ENCODE data around the gene CYP4A22.
"Not testable (repeated sequence)": the region's sequence is repeated elsewhere in the genome, so short reads cannot be mapped to it uniquely, and the experiment has no call there.

CYP4A22 gene, protein sequence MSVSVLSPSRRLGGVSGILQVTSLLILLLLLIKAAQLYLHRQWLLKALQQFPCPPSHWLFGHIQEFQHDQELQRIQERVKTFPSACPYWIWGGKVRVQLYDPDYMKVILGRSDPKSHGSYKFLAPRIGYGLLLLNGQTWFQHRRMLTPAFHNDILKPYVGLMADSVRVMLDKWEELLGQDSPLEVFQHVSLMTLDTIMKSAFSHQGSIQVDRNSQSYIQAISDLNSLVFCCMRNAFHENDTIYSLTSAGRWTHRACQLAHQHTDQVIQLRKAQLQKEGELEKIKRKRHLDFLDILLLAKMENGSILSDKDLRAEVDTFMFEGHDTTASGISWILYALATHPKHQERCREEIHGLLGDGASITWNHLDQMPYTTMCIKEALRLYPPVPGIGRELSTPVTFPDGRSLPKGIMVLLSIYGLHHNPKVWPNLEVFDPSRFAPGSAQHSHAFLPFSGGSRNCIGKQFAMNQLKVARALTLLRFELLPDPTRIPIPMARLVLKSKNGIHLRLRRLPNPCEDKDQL

DNA sequence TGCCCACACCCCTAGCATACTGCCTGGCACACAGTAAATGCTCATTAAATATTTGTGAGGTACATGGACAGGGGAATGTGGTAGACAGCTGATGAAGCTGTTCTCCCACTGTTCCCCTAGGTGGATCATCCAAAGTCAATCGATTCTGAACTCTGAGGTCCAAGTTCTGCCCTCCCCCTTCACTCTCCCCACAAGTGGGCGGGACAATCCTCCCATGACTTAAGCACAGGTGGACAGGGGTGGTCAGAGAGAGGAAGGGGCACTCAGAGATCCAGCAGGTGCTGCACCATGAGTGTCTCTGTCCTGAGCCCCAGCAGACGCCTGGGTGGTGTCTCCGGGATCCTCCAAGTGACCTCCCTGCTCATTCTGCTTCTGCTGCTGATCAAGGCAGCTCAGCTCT is at the start of gene CYP4A22:
Gene CYP4A22, plus strand, starts transcription at position 244 of the 400 bp plus-strand sequence. Its CDS starts 45 bp downstream, at position 289.
- no peak for DNase-seq

DNA sequence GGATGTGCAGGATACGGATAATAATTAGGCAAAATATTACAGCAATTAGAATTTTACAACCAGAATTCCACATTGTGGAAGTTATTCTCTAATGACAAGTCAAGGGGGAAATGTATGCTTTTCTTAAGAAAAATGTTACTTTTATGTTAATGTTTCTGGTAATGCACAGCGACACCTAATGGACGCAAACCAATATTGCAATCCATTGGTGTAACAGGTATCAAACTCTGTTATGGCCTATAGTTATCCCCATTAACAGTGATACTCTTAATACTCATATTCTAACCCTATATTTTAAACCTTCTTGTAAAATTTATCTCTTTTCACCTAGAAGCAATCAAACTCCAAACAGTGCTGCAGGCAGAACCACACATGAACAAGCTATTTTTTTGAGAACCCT is 47.9 kb upstream of the CYP4A22 start:
- not testable (repeated sequence) for DNase-seq

DNA sequence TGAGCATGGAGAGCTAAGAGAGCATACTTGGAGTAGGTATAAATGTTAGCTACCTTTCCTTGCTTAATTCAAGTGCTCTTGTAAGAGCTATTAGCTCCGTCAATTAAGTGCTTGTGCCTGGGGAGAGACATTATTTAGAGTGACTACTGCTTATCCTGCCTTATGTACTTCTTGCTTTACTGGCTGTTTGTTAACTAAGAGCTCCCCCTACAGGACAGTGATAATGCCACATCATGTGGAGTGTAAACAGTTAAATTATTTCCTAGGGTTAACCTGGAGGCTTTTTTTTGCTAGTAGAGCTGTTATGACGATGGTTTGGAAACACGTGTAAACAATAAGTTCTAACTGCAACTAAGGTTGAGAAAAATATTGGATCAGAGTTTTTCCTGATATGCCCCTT is 45.8 kb upstream of the CYP4A22 start:
- not testable (repeated sequence) for DNase-seq

DNA sequence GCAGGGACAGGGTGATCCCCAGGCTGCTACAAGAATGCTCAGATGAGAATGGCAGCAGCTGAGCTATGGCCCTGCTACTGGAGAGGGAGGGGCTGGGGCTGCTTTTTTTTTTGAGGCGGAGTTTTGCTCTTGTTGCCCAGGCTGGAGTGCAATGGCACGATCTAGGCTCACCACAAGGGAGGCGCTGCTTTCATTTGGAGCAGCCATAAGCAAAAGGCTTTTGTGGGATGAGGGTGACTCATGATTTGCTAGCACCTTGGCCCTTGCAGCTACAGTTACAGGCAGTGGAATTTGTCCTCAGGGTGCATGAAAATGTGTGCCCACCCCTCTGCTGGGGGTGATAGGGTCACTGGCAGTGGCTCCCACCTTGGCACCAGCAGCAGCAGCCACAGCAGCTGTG is 32.4 kb upstream of the CYP4A22 start:
- no peak for DNase-seq

DNA sequence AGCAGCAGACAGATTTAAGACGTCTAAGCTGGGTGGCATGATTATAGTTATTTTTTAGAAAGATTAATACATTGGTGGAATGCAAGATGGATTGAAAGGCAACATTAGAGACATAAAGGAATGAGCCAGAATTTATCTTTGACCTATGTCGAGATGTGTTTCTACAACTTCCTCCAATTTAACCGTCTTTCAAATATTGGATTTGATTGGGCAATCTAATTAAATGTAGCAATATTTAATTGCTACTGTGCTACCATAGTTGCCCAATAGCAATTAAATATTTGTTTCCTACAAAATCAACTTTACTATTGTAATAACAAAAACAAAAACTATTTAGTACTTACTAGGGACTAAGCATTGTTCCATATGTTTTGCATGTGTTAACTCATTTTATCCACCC is 30.4 kb upstream of the CYP4A22 start:
- DNase-seq, result no peak

DNA sequence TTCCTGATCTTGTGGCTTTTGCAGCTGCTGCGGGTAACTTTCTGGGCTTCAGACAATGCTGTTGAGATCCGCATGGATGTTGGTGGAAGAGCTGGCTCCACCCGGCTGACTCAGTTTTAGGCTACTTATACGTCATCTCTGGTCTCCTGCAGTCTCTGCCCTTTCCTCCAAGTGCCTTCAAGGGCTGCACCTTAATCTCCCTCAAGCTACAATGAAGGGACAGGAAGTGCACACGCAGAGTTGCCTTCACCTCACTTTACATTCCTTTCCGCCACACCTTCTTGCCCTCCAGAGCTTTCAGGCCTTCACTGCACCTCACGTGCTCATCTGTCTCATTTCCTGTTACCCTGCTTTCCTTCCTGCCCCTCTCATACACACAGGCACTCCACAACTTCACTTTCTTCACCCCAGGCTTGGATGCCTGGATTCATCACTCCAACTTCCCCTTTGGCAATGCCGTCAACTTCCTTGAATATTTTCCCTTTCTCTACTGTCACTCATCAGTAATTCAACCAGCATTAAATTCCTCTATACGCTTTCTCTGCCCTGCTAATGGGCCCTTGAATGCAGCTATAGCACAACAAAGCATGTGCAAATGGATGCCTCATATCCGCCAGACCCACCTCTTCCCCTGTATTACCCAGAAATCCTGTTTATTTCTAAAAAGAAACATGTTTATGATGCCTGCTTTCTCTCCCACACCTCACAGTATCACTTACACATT is 29.2 kb upstream of the CYP4A22 start:
- not testable (repeated sequence) for DNase-seq

DNA sequence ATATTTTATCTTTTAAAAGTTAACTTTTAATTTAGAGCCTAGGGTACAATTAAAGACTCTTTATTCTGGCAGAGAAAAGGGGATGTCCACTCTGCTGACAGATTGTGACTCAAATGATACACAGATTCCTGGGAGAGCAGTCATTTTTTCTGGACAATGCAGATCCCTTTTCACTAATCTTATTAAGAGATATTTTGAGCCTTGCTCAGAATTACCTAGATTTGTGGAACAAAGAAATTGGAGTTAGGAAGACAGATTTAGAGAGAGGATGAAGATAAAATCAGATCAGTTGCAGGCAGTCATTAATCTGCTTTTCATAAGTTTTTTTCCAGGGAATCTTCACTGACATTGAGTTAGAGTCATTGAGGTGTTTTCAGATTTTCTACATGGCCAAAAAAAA is 27.8 kb upstream of the CYP4A22 start:
- not testable (repeated sequence) for DNase-seq

GRCh38 chr1:47113178-47113577 is 24.1 kb upstream of the CYP4A22 start:
- DNase-seq, result no peak

- DNase-seq, result not testable (repeated sequence)
Observed at GRCh38 chr1:47121039-47121438, 16.2 kb upstream of the CYP4A22 start.

DNA sequence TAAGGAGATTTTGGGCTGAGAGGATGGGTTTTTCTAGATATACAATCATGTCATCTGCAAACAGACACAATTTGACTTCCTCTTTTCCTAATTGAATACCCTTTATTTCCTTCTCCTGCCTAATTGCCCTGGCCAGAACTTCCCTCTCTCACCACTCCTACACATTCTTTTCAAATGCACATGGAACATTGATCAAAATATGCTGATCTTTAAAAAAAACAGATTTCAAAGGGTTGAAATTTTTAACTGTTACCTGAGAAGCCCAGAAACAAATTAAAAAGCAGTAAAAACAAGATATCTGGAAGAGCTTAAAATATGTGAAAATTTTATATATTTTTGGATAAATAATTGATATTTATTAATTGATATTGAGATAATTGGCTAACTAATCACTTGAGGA is 12.4 kb upstream of the CYP4A22 start:
- not testable (repeated sequence) for DNase-seq

- DNase-seq, result not testable (repeated sequence)
Observed at GRCh38 chr1:47126997-47127396, 10.2 kb upstream of the CYP4A22 start.

- no peak for DNase-seq
Observed at GRCh38 chr1:47128221-47128620, 9.0 kb upstream of the CYP4A22 start.

DNA sequence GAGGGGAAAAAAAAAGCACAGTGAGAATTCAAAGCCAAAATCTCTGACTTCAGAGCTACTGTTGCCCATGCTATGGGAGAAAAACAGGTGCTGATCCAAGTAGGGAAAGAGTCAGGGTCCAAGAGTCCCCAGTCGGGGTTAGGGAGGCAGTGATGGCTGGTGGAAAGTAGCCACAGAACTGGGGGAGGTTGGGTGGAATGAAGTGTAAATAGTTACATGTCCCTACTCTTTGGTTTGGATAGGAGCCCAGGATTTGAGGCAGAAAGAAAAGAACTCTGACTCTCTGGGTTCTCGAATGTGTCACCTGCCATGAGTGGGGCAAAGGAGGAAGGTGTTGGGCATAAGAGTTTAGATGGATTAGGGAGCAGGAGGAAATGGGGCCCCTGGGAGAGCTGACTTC is 8.4 kb upstream of the CYP4A22 start:
- not testable (repeated sequence) for DNase-seq

GRCh38 chr1:47129489-47130230 is 7.6 kb upstream of the CYP4A22 start:
- not testable (repeated sequence) for DNase-seq

GRCh38 chr1:47132665-47133064 is 4.6 kb upstream of the CYP4A22 start:
- DNase-seq, result not testable (repeated sequence)

DNA sequence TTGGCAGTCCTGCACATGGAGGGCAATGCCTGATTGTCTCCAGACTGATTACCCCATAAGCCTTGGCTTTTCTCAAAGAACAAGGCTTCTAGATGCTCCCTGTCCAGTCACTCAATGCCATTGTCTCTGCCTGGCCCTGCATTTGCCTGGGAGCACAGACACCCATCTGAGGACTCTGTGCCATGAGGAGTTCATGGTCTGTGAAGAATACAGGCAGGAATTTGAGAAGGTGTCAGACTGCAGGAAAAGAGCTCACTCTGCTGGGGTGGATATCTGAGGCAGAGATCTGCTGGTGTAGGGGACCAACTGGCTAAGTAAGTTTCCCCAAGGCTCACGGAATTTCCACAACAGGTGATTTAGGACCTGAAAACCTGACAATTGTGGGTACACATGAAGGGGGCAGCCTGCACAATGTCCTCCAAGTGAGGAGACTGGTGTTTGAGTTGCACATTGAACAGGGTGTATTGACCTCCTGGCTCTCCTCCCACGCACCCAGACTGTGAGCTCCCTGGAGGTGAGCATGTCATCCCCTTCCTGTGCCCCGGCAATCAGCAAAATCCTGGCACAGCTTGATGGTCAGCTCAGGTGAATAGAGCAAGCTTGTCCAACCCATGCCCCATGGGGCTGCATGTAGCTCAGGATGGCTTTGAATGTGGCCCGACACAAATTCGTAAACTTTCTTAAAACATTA is 829 bp downstream of the CYP4A22 start:
- DNase-seq, result no peak

DNA sequence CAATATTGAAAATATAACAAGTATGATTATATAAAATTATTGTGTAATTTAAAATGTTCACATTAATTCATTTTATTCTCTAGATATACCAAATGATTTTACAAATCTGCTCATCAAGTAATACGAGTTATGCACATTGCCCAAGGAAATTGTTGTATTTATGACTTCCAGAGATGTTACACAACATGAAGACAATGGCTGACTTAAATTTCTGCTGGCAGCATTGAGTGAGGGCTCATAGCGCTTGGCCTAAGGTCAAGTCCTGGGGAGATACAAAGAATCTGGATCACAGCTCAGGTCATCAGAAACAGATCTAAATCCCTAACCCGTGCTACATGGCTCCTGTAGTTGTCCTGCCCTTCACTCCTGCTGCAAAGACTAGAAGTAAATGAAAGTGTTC is 3.1 kb downstream of the CYP4A22 start:
- DNase-seq, result not testable (repeated sequence)

DNA sequence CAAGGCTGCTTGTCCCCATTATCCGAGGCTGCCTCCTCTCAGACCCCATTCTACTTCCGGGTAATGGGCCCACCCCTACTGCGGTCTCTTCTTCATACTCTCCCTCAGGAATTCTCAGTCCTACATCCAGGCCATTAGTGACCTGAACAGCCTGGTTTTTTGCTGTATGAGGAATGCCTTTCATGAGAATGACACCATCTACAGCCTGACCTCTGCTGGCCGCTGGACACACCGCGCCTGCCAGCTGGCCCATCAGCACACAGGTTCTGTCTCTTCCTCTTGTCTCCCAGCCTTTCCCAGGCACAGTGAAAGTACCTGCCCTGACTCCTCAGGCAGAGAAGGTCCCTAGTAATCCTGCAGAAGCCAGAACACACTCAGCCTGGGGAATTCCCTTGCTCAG is 6.4 kb downstream of the CYP4A22 start:
- DNase-seq, result not testable (repeated sequence)

DNA sequence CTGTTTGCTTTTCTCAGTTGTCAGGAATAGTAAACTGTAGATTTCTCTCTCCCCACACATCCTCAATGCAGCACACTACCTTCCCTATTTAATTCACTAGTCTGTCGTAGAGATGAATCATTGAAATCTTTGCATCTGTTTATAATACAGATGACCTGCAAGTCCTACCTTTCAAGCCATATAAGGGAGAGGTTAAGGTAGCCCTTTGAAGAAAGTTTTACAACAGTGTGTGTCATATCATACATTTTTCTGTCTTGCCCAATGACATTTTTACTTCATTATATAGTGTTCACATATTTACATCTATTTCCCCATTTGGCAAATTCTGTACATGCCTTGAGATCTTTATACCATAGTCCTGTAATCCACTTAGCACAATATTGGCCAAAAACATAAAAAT is 9.3 kb downstream of the CYP4A22 start:
- DNase-seq, result not testable (repeated sequence)

DNA sequence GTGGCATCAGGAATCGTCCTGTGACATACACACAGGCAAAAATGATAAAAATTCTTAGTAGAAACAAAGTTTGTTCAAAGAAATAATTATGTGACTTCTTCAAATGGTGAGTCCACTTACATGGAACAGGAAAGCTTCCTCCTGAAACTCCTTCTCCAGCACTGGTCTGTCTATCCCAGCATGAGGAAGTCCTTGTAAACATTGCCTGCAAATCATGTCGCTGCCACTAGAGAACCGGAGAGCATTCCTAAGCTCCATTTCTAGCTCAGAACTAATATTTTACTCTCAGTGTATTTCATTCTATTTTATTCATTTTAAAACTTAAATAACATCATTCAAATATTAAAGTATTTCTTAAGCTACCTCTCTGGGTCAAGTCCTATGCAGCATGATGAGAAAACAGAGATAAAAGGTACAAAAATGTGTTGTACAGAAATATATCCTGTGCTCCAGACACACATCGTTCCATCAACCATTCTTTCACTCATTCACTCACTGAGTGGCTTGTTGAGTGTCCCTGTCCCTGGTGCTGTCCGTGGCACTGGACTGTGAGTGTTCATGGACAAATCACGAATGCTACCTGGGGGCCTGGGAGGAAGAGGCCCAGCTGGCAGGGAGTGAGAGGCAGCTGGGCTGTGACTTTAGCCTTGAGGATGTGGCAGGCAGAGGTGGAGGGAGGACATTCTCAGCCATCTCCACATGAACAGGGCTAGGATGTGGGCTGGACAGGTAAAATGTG is 10.0 kb downstream of the CYP4A22 start:
- DNase-seq, result no peak

GRCh38 chr1:47149162-47149561 is 11.9 kb downstream of the CYP4A22 start:
- DNase-seq, result not testable (repeated sequence)

GRCh38 chr1:47156457-47156856 is 19.2 kb downstream of the CYP4A22 start:
- DNase-seq, result not testable (repeated sequence)
